Stimulated activated naive CD4-positive, alpha-beta T cell treated with Interleukin-2 at 50 U/mL for 16 hours (primary cell): ENCODE measurements around the gene PIGT.
A peak's percentile ranks its signal among the peaks of the same experiment; 100 is the strongest.

ENCODE experiments used
- DNase-seq: peaks from one replicate; lab custom pipeline; 2025; lab: John Stamatoyannopoulos, UW

Gene PIGT

GRCh38 chr20:45427236-45428149 is 11.6 kb downstream of the PIGT start:
- no peak for DNase-seq

- no peak for DNase-seq
Observed at GRCh38 chr20:45429618-45430017, 13.7 kb downstream of the PIGT start.

- DNase-seq = no peak
Observed at GRCh38 chr20:45432294-45432693, 16.4 kb downstream of the PIGT start.

GRCh38 chr20:45433316-45433715 is 17.4 kb downstream of the PIGT start:
- no peak for DNase-seq

- no peak for DNase-seq
Observed at GRCh38 chr20:45433976-45434375, 18.0 kb downstream of the PIGT start.

GRCh38 chr20:45436732-45437485 is 21.0 kb downstream of the PIGT start:
- DNase-seq = peak; percentile 80

- DNase-seq = no peak
Observed at GRCh38 chr20:45440424-45440823, 24.5 kb downstream of the PIGT start.

- DNase-seq = no peak
Observed at GRCh38 chr20:45440891-45441685, 25.1 kb downstream of the PIGT start.

- no peak for DNase-seq
Observed at GRCh38 chr20:45441746-45442145, 25.8 kb downstream of the PIGT start.

GRCh38 chr20:45444050-45444449 is 28.1 kb downstream of the PIGT start:
- no peak for DNase-seq

GRCh38 chr20:45445805-45446562 is 30.0 kb downstream of the PIGT start:
- DNase-seq = peak; percentile 15

- DNase-seq = no peak
Observed at GRCh38 chr20:45448270-45448669, 32.3 kb downstream of the PIGT start.

- no peak for DNase-seq
Observed at GRCh38 chr20:45449528-45449927, 33.6 kb downstream of the PIGT start.

GRCh38 chr20:45450097-45450818 is 34.3 kb downstream of the PIGT start:
- DNase-seq = no peak

GRCh38 chr20:45452238-45452637 is 36.3 kb downstream of the PIGT start:
- no peak for DNase-seq

GRCh38 chr20:45452772-45453691 is 37.1 kb downstream of the PIGT start:
- DNase-seq = no peak

GRCh38 chr20:45456632-45457031 is 40.7 kb downstream of the PIGT start:
- no peak for DNase-seq

- no peak for DNase-seq
Observed at GRCh38 chr20:45459606-45460005, 43.7 kb downstream of the PIGT start.

- DNase-seq = no peak
Observed at GRCh38 chr20:45461225-45461624, 45.3 kb downstream of the PIGT start.
